22Rv1 (cell line): Measurements from ENCODE around the gene HTR2B.
"Not testable (repeated sequence)": the region's sequence is repeated elsewhere in the genome, so short reads cannot be mapped to it uniquely, and the experiment has no call there.

Source experiments
- H3K27ac ChIP-seq: fragments of 450-650 bp; 2 replicates; pipeline ENCODE4 v1.5.1; 2017
- CTCF ChIP-seq: fragments of 450-650 bp; IDR thresholded peaks from 2 replicates; pipeline ENCODE4 v1.5.1; 2017; ENCODE audit warnings: mild to moderate bottlenecking
- ZFX ChIP-seq: fragments of 450-650 bp; IDR thresholded peaks from 2 replicates; pipeline ENCODE4 v1.6.1; 2017; ENCODE audit warnings: antibody characterized with exemption, borderline replicate concordance

HTR2B gene

DNA sequence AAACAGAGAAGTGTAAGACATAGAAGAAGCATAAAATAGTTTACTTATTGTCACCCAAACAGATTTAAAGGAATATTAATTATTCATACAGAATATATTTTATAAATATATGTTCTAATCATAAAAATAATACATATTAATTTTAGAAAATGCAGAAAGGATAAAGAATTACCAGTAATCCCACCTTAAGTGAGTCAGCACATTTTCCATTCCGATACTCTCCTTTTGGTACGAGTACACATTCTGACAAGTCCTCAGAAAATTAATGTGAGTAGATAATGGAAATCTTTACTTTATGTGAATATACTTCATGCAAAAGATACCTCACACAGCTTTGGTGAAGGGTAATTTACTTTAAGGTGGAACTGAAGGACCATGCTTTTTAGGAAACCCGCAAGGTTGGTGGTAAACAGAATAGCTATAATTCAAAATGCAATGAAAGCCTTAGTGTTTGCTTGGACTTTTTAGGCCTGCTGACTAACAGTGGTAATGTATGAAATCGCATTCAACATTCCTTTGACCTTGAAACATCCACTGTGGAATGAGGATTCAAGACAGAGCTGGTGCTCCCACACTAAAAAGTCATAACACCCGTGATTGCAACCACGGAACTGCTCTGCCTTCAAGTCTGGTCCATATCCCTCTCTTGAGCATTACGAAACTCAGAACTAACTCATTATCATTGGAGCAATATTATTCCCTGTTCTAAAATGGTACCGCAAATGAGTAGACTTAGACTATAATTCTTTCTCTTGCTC is 28.1 kb upstream of the HTR2B start:
- H3K27ac ChIP-seq = no peak overlapping the region
- no peak for TF ChIP-seq ZFX

DNA sequence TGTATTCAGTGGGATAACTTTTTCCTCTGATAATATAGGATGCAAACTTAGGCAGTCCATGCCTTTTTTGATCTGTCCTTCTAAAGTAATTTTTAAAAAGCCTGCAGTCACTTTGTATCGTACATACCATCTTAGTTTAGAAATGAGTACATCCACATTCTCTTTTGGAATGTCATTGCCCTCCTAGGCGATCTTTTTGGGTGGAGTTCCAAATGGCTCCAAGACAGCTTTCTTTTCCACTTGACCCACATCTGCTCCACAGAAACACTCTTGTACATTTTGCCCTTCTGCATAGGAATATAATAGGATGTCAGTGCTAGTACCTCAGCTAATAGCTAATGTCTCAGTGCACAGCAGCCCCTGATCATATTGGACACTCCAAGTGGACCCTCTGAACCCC is 21.8 kb upstream of the HTR2B start:
- no peak for TF ChIP-seq CTCF
- TF ChIP-seq ZFX = no peak
- H3K27ac ChIP-seq = no peak overlapping the region

DNA sequence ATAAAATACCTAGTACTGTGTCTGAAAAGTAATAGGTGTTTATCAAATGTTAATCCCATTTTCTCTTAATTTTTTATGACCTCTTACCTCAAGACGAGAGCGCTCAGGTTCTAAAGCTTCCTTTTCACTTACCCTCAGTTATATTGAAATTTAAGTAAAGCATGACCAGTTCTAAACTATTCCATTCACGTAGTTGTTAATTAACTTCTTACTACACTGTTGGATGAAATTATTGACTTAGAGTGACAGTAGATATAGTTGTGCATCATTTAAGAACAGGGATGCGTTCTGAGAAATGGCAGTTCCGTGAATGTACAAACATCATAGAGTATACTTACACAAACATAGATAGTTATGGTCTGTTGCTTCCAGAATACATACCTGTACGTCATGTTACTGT is 20.1 kb upstream of the HTR2B start:
- TF ChIP-seq CTCF = no peak
- H3K27ac ChIP-seq = no peak overlapping the region

GRCh38 chr2:231140808-231141207 is 16.0 kb upstream of the HTR2B start:
- not testable (repeated sequence) for H3K27ac ChIP-seq

- TF ChIP-seq CTCF (no peak), ZFX (no peak)
- H3K27ac ChIP-seq = no peak overlapping the region
Measured at GRCh38 chr2:231139796-231140195, 15.0 kb upstream of the HTR2B start.

GRCh38 chr2:231138699-231139098 is 13.9 kb upstream of the HTR2B start:
- no peak overlapping the region for H3K27ac ChIP-seq
- no peak for TF ChIP-seq ZFX
- no peak for TF ChIP-seq CTCF

- H3K27ac ChIP-seq = no peak overlapping the region
- TF ChIP-seq ZFX = no peak
- no peak for TF ChIP-seq CTCF
Measured at GRCh38 chr2:231134910-231135655, 10.2 kb upstream of the HTR2B start.

GRCh38 chr2:231133365-231134099 is 8.7 kb upstream of the HTR2B start:
- no peak overlapping the region for H3K27ac ChIP-seq
- no peak for TF ChIP-seq CTCF
- TF ChIP-seq ZFX = no peak
